Endothelial cell of umbilical vein (primary cell): ENCODE results near the gene CDKN3. TPM values are rescaled to one million over a fixed set of nuclear protein-coding genes. Genes with fewer than 3 reads are reported as not detected.

Source experiments
- BruUV-seq: library from RNA; stranded (reverse); fragments of 400-500 nt; replicated peaks from 2 replicates; lab custom pipeline; 2021; lab: Mats Ljungman, UMichigan
- CTCF ChIA-PET: fragments of 300-600, 350-600 bp; sonication (Branson Sonifier 250); formaldehyde crosslinking; loops from one replicate; lab custom pipeline; 2021; ENCODE audit warnings: antibody characterized with exemption, inconsistent platforms; lab: Charles Lee
- POLR2A ChIA-PET: fragments of 300-600, 350-600 bp; sonication (Branson Sonifier 250); formaldehyde crosslinking; loops from one replicate; lab custom pipeline; 2021; ENCODE audit warnings: antibody characterized with exemption, inconsistent platforms; lab: Charles Lee
- DNase-seq: peaks from one replicate; pipeline ENCODE4 v3.0.0-alpha.2; 2011; ENCODE audit warnings: low read depth, low spot score
- FAIRE-seq: peaks from 2 replicates; lab custom pipeline; 2011; peaks lifted over from hg19 to GRCh38; lab: Jason Lieb, UNC
- H2AFZ ChIP-seq: 2 replicates; pipeline ENCODE4 v1.6.0; 2012; ENCODE audit warnings: low read depth, low read length, control low read depth, inconsistent platforms
- H3K27ac ChIP-seq: 2 replicates; pipeline ENCODE4 v1.5.1; 2011; ENCODE audit warnings: low read depth, mild to moderate bottlenecking, control low read depth, low read length, moderate library complexity; ENCODE audit not compliant: insufficient read depth
- H3K27me3 ChIP-seq, 2 experiments: 2 replicates each; pipeline versions ENCODE4 v1.6.0 to v1.6.1; 2011; ENCODE audit warnings: low read length in 2 of 2, mixed read lengths in 1 of 2; ENCODE audit not compliant: control insufficient read depth in 2 of 2, insufficient read depth in 2 of 2
- H3K36me3 ChIP-seq, 2 experiments: 2 replicates in 1 of 2; 3 replicates in 1 of 2; pipeline ENCODE4 v1.5.1; 2011; ENCODE audit warnings: low read length in 2 of 2, mild to moderate bottlenecking in 1 of 2, moderate library complexity in 1 of 2; ENCODE audit not compliant: control insufficient read depth in 2 of 2, insufficient read depth in 2 of 2; ENCODE audit errors: extremely low read depth in 1 of 2
- H3K4me1 ChIP-seq: 3 replicates; pipeline ENCODE4 v1.5.1; 2011; ENCODE audit warnings: mild to moderate bottlenecking, low read length; ENCODE audit not compliant: control insufficient read depth, insufficient read depth; ENCODE audit errors: extremely low read depth
- H3K4me2 ChIP-seq: 2 replicates; pipeline ENCODE4 v1.6.1; 2011; ENCODE audit warnings: low read length, control low read depth, mixed read lengths; ENCODE audit not compliant: insufficient read depth
- H3K4me3 ChIP-seq, 3 experiments: fragments of 200-600 bp in 1 of 3; sonication (generic), shearing (Covaris generic) in 1 of 3; replicated peaks in 1 of 3; 2 replicates each; pipeline ENCODE4 v1.5.1; 2011 to 2016; ENCODE audit warnings: control low read depth in 3 of 3, low read length in 3 of 3, mild to moderate bottlenecking in 2 of 3, inconsistent platforms in 1 of 3, low read depth in 1 of 3, moderate library complexity in 1 of 3; ENCODE audit not compliant: insufficient read depth in 1 of 3
- H3K79me2 ChIP-seq: 2 replicates; pipeline ENCODE4 v1.6.0; 2012; ENCODE audit warnings: low read length, inconsistent platforms; ENCODE audit not compliant: control insufficient read depth, insufficient read depth
- H3K9ac ChIP-seq: replicated peaks from 2 replicates; pipeline ENCODE3; 2011; ENCODE audit warnings: low read length, control low read depth; ENCODE audit not compliant: insufficient read depth; ENCODE audit errors: extremely low read depth
- H3K9me1 ChIP-seq: replicated peaks from 3 replicates; pipeline ENCODE4 v1.6.0; 2011; ENCODE audit warnings: mild to moderate bottlenecking, low read length; ENCODE audit not compliant: control insufficient read depth, insufficient read depth; ENCODE audit errors: extremely low read depth
- H3K9me3 ChIP-seq: replicated peaks from 2 replicates; pipeline ENCODE4 v1.5.1; 2012; ENCODE audit warnings: low read length, inconsistent platforms; ENCODE audit not compliant: control insufficient read depth, insufficient read depth
- H4K20me1 ChIP-seq: replicated peaks from 2 replicates; pipeline ENCODE3; 2011; ENCODE audit warnings: mild to moderate bottlenecking, low read length; ENCODE audit not compliant: control insufficient read depth, insufficient read depth; ENCODE audit errors: extremely low read depth
- EZH2 ChIP-seq: IDR thresholded peaks from 2 replicates; pipeline ENCODE4 v1.6.1; 2012; ENCODE audit warnings: borderline replicate concordance, low read depth, mild to moderate bottlenecking, moderate library complexity, low read length, inconsistent platforms; ENCODE audit not compliant: severe bottlenecking
- FOS ChIP-seq: IDR thresholded peaks from 2 replicates; pipeline ENCODE4 v1.6.1; 2011; ENCODE audit warnings: mild to moderate bottlenecking, low read length, moderate library complexity, borderline replicate concordance; ENCODE audit not compliant: insufficient read depth
- GATA2 ChIP-seq: IDR thresholded peaks from 2 replicates; pipeline ENCODE4 v1.7.0; 2011; ENCODE audit warnings: low read depth, mild to moderate bottlenecking, moderate library complexity, mixed read lengths, low read length; ENCODE audit not compliant: insufficient read length, insufficient read depth
- JUN ChIP-seq: IDR thresholded peaks from 2 replicates; pipeline ENCODE4 v1.6.1; 2011; ENCODE audit warnings: borderline replicate concordance, low read depth; ENCODE audit not compliant: insufficient read length, insufficient read depth
- MYC ChIP-seq: IDR thresholded peaks from one replicate; pipeline ENCODE4 v1.6.1; 2011; ENCODE audit warnings: mild to moderate bottlenecking, low read depth, low read length
- POLR2A ChIP-seq: IDR thresholded peaks from 2 replicates; pipeline ENCODE4 v1.6.1; 2012; ENCODE audit warnings: low read depth, mild to moderate bottlenecking, control low read depth, low read length
- POLR2AphosphoS5 ChIP-seq: IDR thresholded peaks from 2 replicates; pipeline ENCODE4 v1.6.1; 2012; ENCODE audit warnings: low read depth, mild to moderate bottlenecking, control low read depth, low read length, moderate library complexity; ENCODE audit not compliant: insufficient read depth
- dilution Hi-C: fragments of 300-500 bp; cut with MboI; formaldehyde crosslinking; loops from one replicate; pipeline ENCODE4 v1.15.0; 2019; ENCODE audit warnings: low sequenced_read_pairs; ENCODE audit not compliant: extremely low pct_ligation_motif_present
- intact Hi-C: fragments of 100-400 bp; cut with micrococcal nuclease; formaldehyde crosslinking; loops from one replicate; pipeline ENCODE4 v1.10.0; 2022
- polyA plus RNA-seq, 4 experiments: library from polyadenylated mRNA; depleted of rRNA in 3 of 4; stranded (reverse) in 3 of 4; unstranded in 1 of 4; fragments of >200 nt; gene quantifications; 2 replicates each; pipeline versions ENCODE4 v1.2.1 to v1.2.3, GENCODE V29; 2011 to 2012; ENCODE audit warnings: missing spikeins in 1 of 4
- total RNA-seq: library from RNA; stranded (reverse); gene quantifications from 2 replicates; pipeline ENCODE4 v1.2.3, GENCODE V29; 2021
- TF ChIP-seq, protein P1 (sequence below): IDR thresholded peaks from 2 replicates; pipeline ENCODE4 v1.6.1; 2011; ENCODE audit not compliant: insufficient read depth, insufficient read length
- TF ChIP-seq, protein P2 (sequence below), 2 donors: IDR thresholded peaks; 1 replicate in 1 of 2; 2 replicates in 1 of 2; pipeline ENCODE4 v1.5.1; 2011; ENCODE audit warnings: low read length in 2 of 2, mild to moderate bottlenecking in 2 of 2, moderate library complexity in 2 of 2, control low read depth in 1 of 2, inconsistent platforms in 1 of 2, low read depth in 1 of 2; ENCODE audit not compliant: insufficient read depth in 1 of 2; ENCODE audit errors: extremely low read depth in 1 of 2

Gene CDKN3
- total and polyA plus RNA-seq, 2 donors (not counting 3 experiments of a cell fraction or from before 2014, with no cell fraction given), result 36.6 to 52.0 TPM

DNA sequence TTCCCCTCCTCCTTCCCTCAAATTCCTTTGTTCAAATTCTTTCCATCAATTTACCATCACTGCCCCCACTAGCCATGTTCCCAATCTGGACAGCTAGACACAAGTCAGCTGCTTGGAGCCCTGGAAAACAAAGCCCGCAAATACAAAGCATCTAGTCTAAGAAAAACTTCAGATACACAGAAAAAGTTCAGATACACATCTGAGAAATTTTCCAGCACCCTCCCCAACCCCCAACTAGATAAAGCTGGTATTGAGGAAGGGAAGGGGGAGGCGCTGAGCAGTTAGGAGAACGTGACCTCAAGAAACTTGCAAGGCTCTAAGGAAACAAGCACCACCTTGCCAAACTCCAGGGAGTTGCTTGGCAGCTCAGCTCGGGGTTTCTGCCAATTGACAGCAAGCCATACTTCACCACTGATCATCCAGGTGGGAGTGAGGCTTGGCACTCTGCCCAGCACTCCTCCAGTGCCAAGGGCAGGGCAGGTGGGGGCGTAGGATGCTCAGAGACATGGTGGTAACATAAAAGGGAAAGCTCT is 49.4 kb downstream of the CDKN3 start:
- dilution Hi-C loops, result no loop called here
- no peak for DNase-seq
- Histone ChIP-seq H3K4me2 (no peak overlapping the region), H3K9ac (no peak overlapping the region), H3K9me1 (no peaks in the 10 kb centered on the region), H3K4me3 (no peak overlapping the region), H2AFZ (no peak overlapping the region), H3K27ac (no peak overlapping the region), H3K4me1 (peaks cover 3% of the 10 kb centered on the region), H3K36me3 (no peaks in the 10 kb centered on the region), H4K20me1 (no peaks in the 10 kb centered on the region), H3K27me3 (peaks cover 35 to 56% of the 10 kb centered on the region in 2 experiments), H3K79me2 (no peaks in the 10 kb centered on the region), H3K9me3 (no peaks in the 10 kb centered on the region)
- CTCF ChIA-PET, result interaction anchor here (1.0 to 1.4 kb wide), 2 partner anchors 15 to 327 kb away, joined by 3 read pairs; no protein-coding TSS in a partner anchor
- POLR2A ChIA-PET, result interaction anchor here (0.6 kb wide), 1 partner anchor 50 kb away, joined by 4 read pairs; the partner anchor contains the start of gene CDKN3
- intact Hi-C loops, result no loop called here
- no peak for TF ChIP-seq POLR2AphosphoS5
- no peak for TF ChIP-seq JUN
- TF ChIP-seq POLR2A, result no peak
- TF ChIP-seq, protein P1, sequence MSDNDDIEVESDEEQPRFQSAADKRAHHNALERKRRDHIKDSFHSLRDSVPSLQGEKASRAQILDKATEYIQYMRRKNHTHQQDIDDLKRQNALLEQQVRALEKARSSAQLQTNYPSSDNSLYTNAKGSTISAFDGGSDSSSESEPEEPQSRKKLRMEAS, result no peak
- TF ChIP-seq, protein P2, sequence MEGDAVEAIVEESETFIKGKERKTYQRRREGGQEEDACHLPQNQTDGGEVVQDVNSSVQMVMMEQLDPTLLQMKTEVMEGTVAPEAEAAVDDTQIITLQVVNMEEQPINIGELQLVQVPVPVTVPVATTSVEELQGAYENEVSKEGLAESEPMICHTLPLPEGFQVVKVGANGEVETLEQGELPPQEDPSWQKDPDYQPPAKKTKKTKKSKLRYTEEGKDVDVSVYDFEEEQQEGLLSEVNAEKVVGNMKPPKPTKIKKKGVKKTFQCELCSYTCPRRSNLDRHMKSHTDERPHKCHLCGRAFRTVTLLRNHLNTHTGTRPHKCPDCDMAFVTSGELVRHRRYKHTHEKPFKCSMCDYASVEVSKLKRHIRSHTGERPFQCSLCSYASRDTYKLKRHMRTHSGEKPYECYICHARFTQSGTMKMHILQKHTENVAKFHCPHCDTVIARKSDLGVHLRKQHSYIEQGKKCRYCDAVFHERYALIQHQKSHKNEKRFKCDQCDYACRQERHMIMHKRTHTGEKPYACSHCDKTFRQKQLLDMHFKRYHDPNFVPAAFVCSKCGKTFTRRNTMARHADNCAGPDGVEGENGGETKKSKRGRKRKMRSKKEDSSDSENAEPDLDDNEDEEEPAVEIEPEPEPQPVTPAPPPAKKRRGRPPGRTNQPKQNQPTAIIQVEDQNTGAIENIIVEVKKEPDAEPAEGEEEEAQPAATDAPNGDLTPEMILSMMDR (IDR thresholded peaks at IDR 0.05; ENCODE audit: extremely low read depth in 1 of 2, insufficient read depth in 1 of 2, low read depth in 1 of 2, low read length in 2 of 2), result no peak
- TF ChIP-seq MYC, result no peak
- TF ChIP-seq GATA2, result no peak
- no peak for TF ChIP-seq EZH2
- no peak for TF ChIP-seq FOS
- FAIRE-seq, result no peak
- no TSS peak for BruUV-seq
